CD14-positive monocyte (primary cell): ENCODE measurements around the gene STAT4. TPM values are rescaled to one million over a fixed set of nuclear protein-coding genes. Genes with fewer than 3 reads are reported as not detected.

Experiments
- DNase-seq, 3 donors: peaks; one replicate each; pipeline ENCODE4 v3.0.0-alpha.2; 2011 to 2022
- H2AFZ ChIP-seq: 2 replicates; pipeline ENCODE4 v1.6.0; 2012; ENCODE audit warnings: mild to moderate bottlenecking, low read depth, low read length, inconsistent platforms; ENCODE audit not compliant: insufficient read depth, poor library complexity, severe bottlenecking
- H3K27ac ChIP-seq, 2 donors: 1 replicate in 1 of 2; 2 replicates in 1 of 2; pipeline ENCODE4 v1.5.1; 2012 to 2013; ENCODE audit warnings: low read length in 2 of 2, control low read depth in 1 of 2, inconsistent platforms in 1 of 2, low read depth in 1 of 2, mild to moderate bottlenecking in 1 of 2
- H3K27me3 ChIP-seq, 2 donors: one replicate each; pipeline versions ENCODE4 v1.6.0 to v1.6.1; 2011 to 2013; ENCODE audit warnings: low read length in 2 of 2; ENCODE audit not compliant: control insufficient read depth in 2 of 2, insufficient read depth in 2 of 2
- H3K36me3 ChIP-seq, 2 donors: replicated peaks in 1 of 2; 1 replicate in 1 of 2; 2 replicates in 1 of 2; pipeline versions ENCODE4 v1.5.1 to v1.6.1; 2012 to 2013; ENCODE audit warnings: low read length in 2 of 2, control low read depth in 1 of 2, inconsistent platforms in 1 of 2, mild to moderate bottlenecking in 1 of 2; ENCODE audit not compliant: insufficient read depth in 2 of 2, control insufficient read depth in 1 of 2
- H3K4me1 ChIP-seq, 2 donors: 1 replicate in 1 of 2; 2 replicates in 1 of 2; pipeline versions ENCODE4 v1.5.1 to v1.6.1; 2012 to 2013; ENCODE audit warnings: low read length in 2 of 2, control low read depth in 1 of 2, inconsistent platforms in 1 of 2, mild to moderate bottlenecking in 1 of 2, moderate library complexity in 1 of 2; ENCODE audit not compliant: insufficient read depth in 2 of 2, control insufficient read depth in 1 of 2
- H3K4me2 ChIP-seq: replicated peaks from 2 replicates; pipeline ENCODE3; 2012; ENCODE audit warnings: low read length, moderate library complexity, mild to moderate bottlenecking; ENCODE audit not compliant: poor library complexity, severe bottlenecking; ENCODE audit errors: extremely low read depth
- H3K4me3 ChIP-seq, 3 experiments: fragments of 200-600 bp in 1 of 3; sonication (generic) in 1 of 3; replicated peaks in 1 of 3; 1 replicate in 2 of 3; 2 replicates in 1 of 3; pipeline ENCODE4 v1.5.1; 2011 to 2013; ENCODE audit warnings: low read length in 3 of 3, mild to moderate bottlenecking in 3 of 3, control low read depth in 2 of 3, low read depth in 2 of 3, inconsistent platforms in 1 of 3, moderate library complexity in 1 of 3
- H3K79me2 ChIP-seq: 2 replicates; pipeline ENCODE4 v1.6.0; 2012; ENCODE audit warnings: mild to moderate bottlenecking, control low read depth, inconsistent platforms, low read length, moderate library complexity; ENCODE audit not compliant: insufficient read depth
- H3K9ac ChIP-seq: 2 replicates; pipeline ENCODE4 v1.6.0; 2017; ENCODE audit warnings: low read length, mild to moderate bottlenecking; ENCODE audit not compliant: insufficient read depth, poor library complexity, severe bottlenecking
- H3K9me3 ChIP-seq, 2 donors: replicated peaks in 1 of 2; 1 replicate in 1 of 2; 2 replicates in 1 of 2; pipeline versions ENCODE4 v1.5.1 to v1.6.1; 2012 to 2013; ENCODE audit warnings: low read length in 2 of 2, control low read depth in 1 of 2; ENCODE audit not compliant: control insufficient read depth in 1 of 2, insufficient read depth in 1 of 2
- H4K20me1 ChIP-seq: 2 replicates; pipeline ENCODE4 v1.6.0; 2012; ENCODE audit warnings: mild to moderate bottlenecking, low read length, control low read depth, moderate library complexity; ENCODE audit not compliant: insufficient read depth
- H3K27ac Mint-ChIP-seq, 7 donors: one replicate each; pipeline ENCODE4 v1.8.0; 2020; ENCODE audit warnings: mild to moderate bottlenecking in 7 of 7, mixed read lengths in 7 of 7, moderate library complexity in 6 of 7, inconsistent platforms in 2 of 7
- H3K27me3 Mint-ChIP-seq, 3 donors: one replicate each; pipeline ENCODE4 v1.8.0; 2021 to 2022; ENCODE audit warnings: low read depth in 3 of 3, mild to moderate bottlenecking in 3 of 3, mixed read lengths in 3 of 3, moderate library complexity in 3 of 3, inconsistent platforms in 1 of 3
- H3K36me3 Mint-ChIP-seq, 2 donors: one replicate each; pipeline ENCODE4 v1.8.0; 2020; ENCODE audit warnings: mixed read lengths in 2 of 2, inconsistent platforms in 1 of 2, mild to moderate bottlenecking in 1 of 2
- H3K4me1 Mint-ChIP-seq: one replicate; pipeline ENCODE4 v1.8.0; 2020; ENCODE audit warnings: mild to moderate bottlenecking, mixed read lengths
- H3K4me3 Mint-ChIP-seq, 2 donors: one replicate each; pipeline ENCODE4 v1.8.0; 2020; ENCODE audit warnings: mild to moderate bottlenecking in 2 of 2, mixed read lengths in 2 of 2, moderate library complexity in 1 of 2
- H3K9me3 Mint-ChIP-seq, 7 donors: one replicate each; pipeline ENCODE4 v1.8.0; 2020 to 2022; ENCODE audit warnings: mixed read lengths in 7 of 7, mild to moderate bottlenecking in 6 of 7, moderate library complexity in 6 of 7, inconsistent platforms in 2 of 7
- CTCF ChIP-seq: fragments of 200-600 bp; IDR thresholded peaks from one replicate; pipeline ENCODE4 v1.8.0; 2022; ENCODE audit warnings: antibody characterized with exemption, mild to moderate bottlenecking
- WGBS: methylation state at CpG from one replicate; pipeline ENCODE4 v1.1.5; 2013; ENCODE audit warnings: missing lambda C conversion rate; ENCODE audit not compliant: insufficient coverage; 5-methylcytosine and 5-hydroxymethylcytosine counted together
- intact Hi-C, 2 donors: fragments of 100-400 bp; cut with micrococcal nuclease; formaldehyde crosslinking; loops; one replicate each; pipeline versions ENCODE4 v1.15.0 to v1.15.1; 2023
- polyA plus RNA-seq, 3 donors: library from polyadenylated mRNA; depleted of rRNA in 1 of 3; unstranded in 2 of 3; stranded (reverse) in 1 of 3; fragments of 300-500 nt in 2 of 3; fragments of >200 nt in 1 of 3; fragmentation: Illumina TruSeq in 2 of 3; gene quantifications; 1 replicate in 2 of 3; 2 replicates in 1 of 3; pipeline ENCODE4 v1.2.3, GENCODE V29; 2012 to 2021
- small RNA-seq: library from RNA; depleted of rRNA; stranded (forward); fragments of <200 nt; gene quantifications from one replicate; pipeline ENCODE3, GENCODE V24; 2012; ENCODE audit warnings: low read depth; ENCODE audit not compliant: insufficient read length

STAT4 gene
- polyA plus RNA-seq, 3 donors = 0.31 to 0.52 (median 0.31) TPM

GRCh38 chr2:190979906-190980629 is 170.7 kb downstream of the STAT4 start:
- Histone ChIP-seq H3K27me3 (no peaks in the 10 kb centered on the region), H2AFZ (no peak overlapping the region), H3K4me2 (no peak overlapping the region), H3K4me3 (no peak overlapping the region), H4K20me1 (peaks cover 99% of the 10 kb centered on the region), H3K9me3 (no peaks in the 10 kb centered on the region), H3K9ac (no peak overlapping the region), H3K4me1 (no peaks in the 10 kb centered on the region), H3K27ac (peak overlapping the region in 1 of 2 donors; percentile 39), H3K79me2 (no peaks in the 10 kb centered on the region), H3K36me3 (peaks cover 100% of the 10 kb centered on the region in 2 donors)
- no peaks in the 10 kb centered on the region for H3K27me3 Mint-ChIP-seq
- no peaks in the 10 kb centered on the region for H3K4me1 Mint-ChIP-seq
- no peak for DNase-seq
- no peaks in the 10 kb centered on the region for H3K9me3 Mint-ChIP-seq
- intact Hi-C loops = loop anchor here in 1 of 2 donors (5.0 kb wide), 1 partner anchor 1508 kb away; no protein-coding TSS in a partner anchor
- H3K4me3 Mint-ChIP-seq = no peak overlapping the region
- WGBS = 14% methylated on average over 14 of the region's 14 CpGs
- no peak for TF ChIP-seq CTCF
- peak overlapping the region in 5 of 7 donors; percentile 41 to 84 (median 64) for H3K27ac Mint-ChIP-seq
- peaks cover 94 to 97% of the 10 kb centered on the region in 2 donors for H3K36me3 Mint-ChIP-seq

Small RNAs within 50 kb of the gene (small RNA-seq; reads per million reads assigned to genes)
- gene RNU6-959P = not detected

Other genes starting within 250 kb of the STAT4 start
- gene STAT1, start 136.8 kb downstream of the STAT4 start, polyA plus RNA-seq = 100 to 1,000 TPM in 2 of 3 donors, 10 to 100 TPM in 1; 51.3 to 126 (median 110) TPM
- gene MYO1B, start 94.4 kb upstream of the STAT4 start, polyA plus RNA-seq = under 1 TPM in 1 of 3 donors, not detected in 2; 0.01 TPM